CD1c-positive myeloid dendritic cell (primary cell): ENCODE measurements around the gene MIAT.

Experiments used
- DNase-seq: peaks from one replicate; pipeline ENCODE4 v3.0.0-alpha.2; 2016; ENCODE audit errors: extremely low spot score

The MIAT gene

GRCh38 chr22:26669060-26669481, 11.7 kb downstream of the MIAT start:
- DNase-seq: peak; percentile 22

DNA sequence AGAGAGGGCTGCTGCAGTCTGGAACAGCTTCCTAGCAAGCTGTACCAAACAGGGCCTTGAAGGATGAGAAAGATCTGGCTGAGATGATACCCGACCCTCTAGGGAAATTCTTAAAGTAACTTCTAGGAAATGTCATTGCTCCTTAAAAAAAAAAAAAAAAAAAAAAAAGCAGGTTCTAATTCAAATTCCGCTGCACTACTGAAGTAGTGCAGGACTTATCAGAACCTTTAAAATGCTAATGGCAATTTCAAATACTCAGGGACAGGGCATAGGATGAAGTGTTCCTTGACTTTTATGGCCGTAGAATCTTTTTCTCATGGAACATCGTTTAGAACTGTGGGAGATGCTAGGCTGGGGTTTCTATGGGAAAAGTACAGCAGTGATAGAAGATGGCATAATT, 13.1 kb downstream of the MIAT start:
- no peak for DNase-seq

- DNase-seq: peak; percentile 17
These were observed 14.1 kb downstream of the MIAT start for GRCh38 chr22:26671317-26672059.

- no peak for DNase-seq
These were observed 14.7 kb downstream of the MIAT start for GRCh38 chr22:26672060-26672471.

DNA sequence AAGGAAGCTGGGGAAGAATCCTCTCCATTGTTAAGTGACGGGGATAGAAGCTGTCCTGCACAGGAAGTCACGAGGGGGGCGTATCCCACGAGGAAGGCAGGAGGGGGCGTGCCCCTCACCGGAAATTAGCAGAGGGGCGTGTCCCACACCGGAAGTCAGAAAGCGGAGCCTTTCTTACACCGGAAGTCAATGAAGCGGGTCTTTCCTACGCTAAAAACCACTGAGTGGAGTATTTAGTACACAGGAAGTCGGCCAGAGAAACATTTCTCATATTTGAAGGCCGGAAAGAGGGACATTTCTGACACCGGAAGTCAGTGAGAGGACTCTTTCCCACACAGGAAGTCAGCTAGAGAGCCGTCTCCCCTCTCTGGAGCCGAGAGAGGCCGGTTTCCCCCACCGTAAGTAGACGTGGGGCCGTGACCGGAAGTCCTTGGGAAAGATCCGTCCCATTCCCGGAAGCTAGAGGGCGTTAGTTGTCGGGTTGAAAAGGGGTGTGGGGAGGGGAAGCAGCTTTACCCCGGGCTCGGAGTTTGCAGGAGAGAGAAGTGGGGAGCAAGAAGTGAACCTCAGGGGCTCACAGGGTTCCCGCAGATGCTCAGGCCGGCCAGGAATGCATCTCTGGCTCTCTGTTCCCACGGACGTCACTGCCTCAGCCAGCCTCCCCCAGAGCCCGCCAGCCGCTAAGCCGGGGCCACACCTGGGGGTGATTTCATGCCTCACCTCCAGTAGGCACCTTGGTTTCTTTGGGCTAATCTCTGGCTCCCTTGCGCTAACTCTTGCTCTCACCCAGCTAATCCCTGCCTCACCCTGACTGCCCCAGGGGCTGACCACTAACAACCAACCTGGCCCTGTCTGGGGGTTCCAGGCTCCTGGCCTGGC, 15.4 kb downstream of the MIAT start:
- DNase-seq: peak; percentile 97

DNA sequence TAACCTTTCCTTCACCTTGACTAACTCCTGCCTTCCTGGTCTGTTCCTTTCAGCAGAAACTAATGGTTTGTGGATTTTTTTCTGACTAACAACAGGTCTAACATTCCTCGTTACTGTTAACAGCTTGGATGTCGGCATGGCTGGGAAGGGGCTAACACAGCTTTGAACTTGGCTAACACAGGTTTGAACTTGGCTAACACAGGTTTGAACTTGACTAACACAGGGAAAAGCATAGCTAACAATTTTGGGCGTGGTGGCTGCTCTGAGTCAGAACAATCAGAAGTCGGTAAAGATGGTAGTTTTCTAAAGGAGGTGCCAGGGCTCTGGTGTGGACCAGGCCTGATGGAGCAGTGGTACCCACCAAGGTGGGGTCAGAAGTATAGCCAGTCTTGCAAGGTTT, 16.1 kb downstream of the MIAT start:
- DNase-seq: no peak

DNA sequence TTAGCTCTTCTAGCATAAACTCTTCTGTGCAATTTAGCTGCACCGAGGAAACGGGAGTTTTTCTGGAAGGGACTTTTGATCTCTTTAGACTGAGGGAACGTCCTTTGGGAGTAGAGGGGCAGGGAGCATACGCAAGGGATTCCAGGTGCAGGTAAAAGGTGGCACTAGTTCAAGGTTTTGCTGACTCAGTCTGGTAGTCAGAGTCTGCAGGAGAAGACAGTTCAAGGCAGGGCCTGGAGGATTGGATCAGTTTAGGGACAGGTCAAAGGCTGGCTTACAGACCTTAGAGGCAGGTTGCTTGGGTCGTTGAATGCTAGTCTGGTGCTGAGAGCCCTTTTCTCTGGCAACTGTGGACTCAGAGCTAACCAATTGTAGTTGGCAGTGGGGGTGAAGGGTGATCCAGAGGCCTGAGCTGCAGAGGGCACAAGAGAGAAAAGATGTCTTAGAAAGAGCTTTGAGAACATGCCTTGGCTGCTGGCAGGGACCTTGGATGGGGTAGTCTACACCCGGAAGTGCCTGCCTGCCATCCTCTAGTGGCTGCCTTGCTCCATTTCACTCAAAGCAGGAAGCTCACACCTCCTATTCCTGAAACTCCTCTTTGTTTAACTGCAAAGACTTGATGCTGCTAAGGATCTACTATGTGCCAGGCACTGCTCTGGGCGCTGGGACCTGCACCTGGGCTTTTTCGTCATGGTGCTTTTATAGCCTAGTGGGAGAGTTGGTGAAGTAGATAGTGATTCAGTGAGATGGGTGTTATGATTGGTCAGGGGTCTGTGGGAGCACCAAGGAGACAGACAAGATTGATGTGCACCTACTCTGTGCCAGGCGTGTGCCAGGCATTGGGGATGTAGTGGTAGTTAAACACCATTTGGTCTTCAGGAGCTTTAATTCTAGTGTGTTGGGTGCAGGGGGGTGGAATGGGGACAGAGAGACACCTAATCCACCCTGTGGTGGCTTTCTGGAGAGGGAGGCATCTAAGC, 17.1 kb downstream of the MIAT start:
- no peak for DNase-seq

DNA sequence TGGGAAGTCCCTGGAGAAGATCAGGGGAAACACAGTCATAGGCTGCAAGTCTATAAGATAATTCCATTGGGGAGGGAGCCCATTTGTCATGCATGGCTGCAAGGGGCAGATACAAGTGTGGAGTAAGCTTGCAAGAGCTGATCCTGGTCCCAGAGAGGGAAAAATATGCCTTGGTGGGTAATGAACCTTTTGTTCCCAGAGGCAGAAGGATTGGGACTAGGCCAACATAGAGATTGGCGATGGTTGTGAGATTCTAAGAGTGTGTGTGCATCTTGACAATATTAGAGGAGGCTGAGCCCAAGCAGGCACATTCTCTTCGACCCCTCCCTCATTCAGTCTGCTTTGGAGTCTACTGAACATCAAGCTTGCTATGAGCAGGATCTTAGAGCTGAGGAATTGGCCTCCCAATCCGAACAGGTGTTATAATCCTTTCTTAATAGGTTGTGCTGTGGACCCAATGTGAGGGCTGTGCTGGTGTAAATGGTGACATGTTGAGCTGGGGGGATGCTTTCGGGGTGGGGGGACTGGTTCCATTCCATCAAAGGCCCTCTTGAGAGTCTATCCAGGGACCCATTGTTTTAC, 18.4 kb downstream of the MIAT start:
- DNase-seq: no peak

- DNase-seq: no peak
These were observed 19.8 kb downstream of the MIAT start for GRCh38 chr22:26677217-26677616.

GRCh38 chr22:26679003-26679629, 21.7 kb downstream of the MIAT start:
- DNase-seq: peak; percentile 77

DNA sequence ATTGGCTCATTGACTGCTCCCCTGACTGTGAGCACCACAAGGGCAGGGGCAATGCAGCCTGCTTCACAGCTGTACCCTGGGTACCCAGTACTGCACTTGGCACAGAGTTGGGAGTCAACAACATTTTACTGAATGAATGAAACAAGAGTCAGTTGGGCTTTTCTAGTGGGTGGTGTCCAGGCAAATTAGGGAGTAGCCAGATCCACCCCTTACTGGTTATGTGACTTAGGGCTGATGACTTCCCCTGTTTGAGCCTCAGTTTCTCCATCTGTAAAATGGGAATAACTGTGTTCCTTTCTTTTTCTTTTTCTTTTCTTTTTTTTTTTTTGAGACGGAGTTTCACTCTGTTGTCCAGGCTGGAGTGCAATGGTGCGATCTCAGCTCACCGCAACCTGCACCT, 23.1 kb downstream of the MIAT start:
- DNase-seq: no peak

GRCh38 chr22:26681395-26681821, 24.0 kb downstream of the MIAT start:
- no peak for DNase-seq

DNA sequence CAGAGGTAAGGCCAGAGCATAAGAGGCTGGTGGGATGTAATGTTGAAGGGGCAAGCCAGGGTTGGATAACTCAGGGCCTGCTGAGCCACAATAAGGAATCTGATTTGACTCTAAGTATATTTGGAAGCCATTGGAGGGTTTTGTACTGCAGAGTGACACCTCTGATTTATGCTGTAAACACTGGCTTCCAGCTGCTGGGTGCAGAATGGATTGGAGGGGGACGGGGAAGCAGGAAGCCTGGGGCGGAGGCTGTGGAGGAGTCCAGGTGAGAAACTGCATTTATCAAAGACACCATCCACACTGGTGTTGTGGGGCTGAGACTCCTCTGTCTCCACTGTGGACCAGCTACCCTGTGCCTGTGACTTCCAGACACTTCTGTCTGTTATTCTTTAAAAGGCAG, 26.8 kb downstream of the MIAT start:
- no peak for DNase-seq

DNA sequence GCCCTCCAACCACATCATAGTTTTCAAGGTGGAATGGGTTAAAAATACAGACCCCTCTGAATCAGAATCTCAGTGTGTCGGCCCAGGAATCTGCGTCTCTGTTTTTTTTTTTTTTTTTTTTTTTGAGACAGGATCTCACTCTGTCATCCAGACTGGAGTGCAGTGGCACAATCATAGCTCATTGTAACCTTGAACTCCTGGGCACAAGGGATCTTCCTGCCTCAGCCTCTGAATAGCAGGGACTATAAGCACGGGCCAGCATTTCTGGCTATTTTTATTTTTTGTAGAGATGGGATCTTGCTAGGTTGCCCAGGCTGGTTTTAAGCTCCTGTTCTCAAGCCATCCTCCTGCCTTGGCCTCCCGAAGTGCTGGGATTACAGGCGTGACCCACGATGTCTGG, 28.2 kb downstream of the MIAT start:
- no peak for DNase-seq

DNA sequence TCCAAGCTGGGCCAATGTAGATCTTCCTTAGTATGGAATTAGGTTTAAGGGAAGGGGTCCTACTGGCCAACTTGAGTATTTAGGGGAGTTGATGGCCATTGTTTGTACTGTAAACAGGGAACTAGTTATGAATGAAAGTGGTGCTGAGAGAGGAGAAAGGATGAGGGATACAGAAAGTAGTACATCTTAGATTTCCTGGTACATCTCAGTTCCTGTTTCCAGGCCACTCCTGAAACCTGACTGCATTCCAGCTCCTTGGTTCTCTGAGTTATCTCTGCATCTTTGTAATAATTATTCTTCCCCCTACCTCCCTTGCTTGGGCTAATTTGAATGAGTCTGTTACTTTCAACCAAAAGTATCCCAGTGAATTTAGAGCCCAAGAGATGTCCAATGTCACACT, 30.1 kb downstream of the MIAT start:
- DNase-seq: no peak

GRCh38 chr22:26689513-26690301, 32.3 kb downstream of the MIAT start:
- DNase-seq: no peak

DNA sequence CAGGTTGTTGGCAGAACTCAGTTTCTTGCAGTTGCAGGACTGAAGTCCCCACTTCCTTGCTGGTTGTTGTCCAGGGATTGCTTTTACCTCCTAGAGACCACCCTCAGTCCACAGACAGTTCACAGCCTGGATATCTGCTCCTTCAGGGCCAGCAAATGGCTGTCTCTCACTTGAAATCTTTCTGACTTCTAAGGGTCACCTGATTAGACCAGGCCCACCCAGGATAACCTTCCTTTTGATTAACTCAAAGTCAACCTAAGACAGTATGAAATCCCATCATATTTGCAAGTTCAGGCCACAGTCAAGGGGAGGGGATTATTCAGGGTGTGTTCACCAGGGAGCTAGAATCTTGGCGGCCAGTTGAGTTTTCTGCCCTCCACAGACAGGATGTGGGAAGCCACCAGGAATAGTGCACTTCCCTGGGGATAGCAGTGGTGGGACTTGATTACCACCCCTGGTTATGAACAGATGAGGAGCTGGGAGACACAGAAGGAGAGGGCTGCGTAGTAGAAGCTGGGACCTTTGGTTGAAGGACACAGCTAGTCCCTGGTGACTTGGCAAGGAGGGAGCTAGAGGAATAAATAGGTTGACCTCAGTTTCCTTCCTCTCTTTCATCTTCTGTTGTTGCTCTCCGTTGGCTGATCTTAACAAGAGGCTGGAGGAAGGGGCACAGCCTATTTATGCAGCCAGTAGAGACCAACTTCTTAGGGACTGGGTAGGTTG, 33.4 kb downstream of the MIAT start:
- DNase-seq: no peak

- DNase-seq: no peak
These were observed 34.0 kb downstream of the MIAT start for GRCh38 chr22:26691377-26691716.

DNA sequence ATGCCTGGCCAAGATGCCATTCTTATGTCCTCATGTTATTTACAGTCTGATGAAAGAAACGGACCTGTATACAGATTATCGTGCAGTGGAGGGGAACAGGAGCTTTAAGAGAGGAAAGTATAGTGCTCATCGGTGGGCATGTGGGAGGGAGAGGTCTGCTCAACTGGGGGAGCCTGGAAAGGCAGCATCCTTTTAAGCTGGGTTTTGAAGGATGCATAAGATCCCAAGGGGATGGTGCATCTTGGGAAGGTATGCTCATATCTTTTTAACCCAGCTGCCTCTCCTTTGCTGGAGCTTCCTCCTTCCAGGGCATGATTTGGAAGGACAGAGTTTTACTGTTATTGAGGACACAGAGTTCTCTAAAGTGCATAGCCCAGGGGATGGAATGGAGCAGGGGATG, 34.8 kb downstream of the MIAT start:
- no peak for DNase-seq

- no peak for DNase-seq
These were observed 39.8 kb downstream of the MIAT start for GRCh38 chr22:26697151-26697550.
